Peyer's patch (tissue), 4 donors: ENCODE measurements around the gene GRIK4.

Experiments
- POLR2A ChIP-seq, 2 donors: fragments of 450-650 bp; IDR thresholded peaks; one replicate each; pipeline ENCODE4 v1.5.1; 2017; ENCODE audit warnings: antibody characterized with exemption in 2 of 2, mild to moderate bottlenecking in 2 of 2, moderate library complexity in 2 of 2
- TF ChIP-seq, protein P1 (sequence below), 6 experiments: fragments of 450-650 bp in 4 of 6; fragments of 200-600 bp in 2 of 6; sonication (generic) in 1 of 6; IDR thresholded peaks; one replicate each; pipeline ENCODE4 v1.5.1; 2017 to 2019; ENCODE audit warnings: antibody characterized with exemption in 6 of 6, mild to moderate bottlenecking in 3 of 6, moderate library complexity in 1 of 6

GRCh38 chr11:120881596-120881995 is 370.0 kb downstream of the GRIK4 start:
- TF ChIP-seq, protein P1, sequence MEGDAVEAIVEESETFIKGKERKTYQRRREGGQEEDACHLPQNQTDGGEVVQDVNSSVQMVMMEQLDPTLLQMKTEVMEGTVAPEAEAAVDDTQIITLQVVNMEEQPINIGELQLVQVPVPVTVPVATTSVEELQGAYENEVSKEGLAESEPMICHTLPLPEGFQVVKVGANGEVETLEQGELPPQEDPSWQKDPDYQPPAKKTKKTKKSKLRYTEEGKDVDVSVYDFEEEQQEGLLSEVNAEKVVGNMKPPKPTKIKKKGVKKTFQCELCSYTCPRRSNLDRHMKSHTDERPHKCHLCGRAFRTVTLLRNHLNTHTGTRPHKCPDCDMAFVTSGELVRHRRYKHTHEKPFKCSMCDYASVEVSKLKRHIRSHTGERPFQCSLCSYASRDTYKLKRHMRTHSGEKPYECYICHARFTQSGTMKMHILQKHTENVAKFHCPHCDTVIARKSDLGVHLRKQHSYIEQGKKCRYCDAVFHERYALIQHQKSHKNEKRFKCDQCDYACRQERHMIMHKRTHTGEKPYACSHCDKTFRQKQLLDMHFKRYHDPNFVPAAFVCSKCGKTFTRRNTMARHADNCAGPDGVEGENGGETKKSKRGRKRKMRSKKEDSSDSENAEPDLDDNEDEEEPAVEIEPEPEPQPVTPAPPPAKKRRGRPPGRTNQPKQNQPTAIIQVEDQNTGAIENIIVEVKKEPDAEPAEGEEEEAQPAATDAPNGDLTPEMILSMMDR (IDR thresholded peaks at IDR 0.05): no peak
- no peak for TF ChIP-seq POLR2A (IDR thresholded peaks at IDR 0.05)
